GM21390 (cell line): Measurements from ENCODE around the gene OR51I1.

Experiments
- ATAC-seq: cut with Tn5 transposase; IDR thresholded peaks from one replicate; pipeline ENCODE4 v1.9.1; 2021; ENCODE audit not compliant: unreplicated experiment

The OR51I1 gene, protein sequence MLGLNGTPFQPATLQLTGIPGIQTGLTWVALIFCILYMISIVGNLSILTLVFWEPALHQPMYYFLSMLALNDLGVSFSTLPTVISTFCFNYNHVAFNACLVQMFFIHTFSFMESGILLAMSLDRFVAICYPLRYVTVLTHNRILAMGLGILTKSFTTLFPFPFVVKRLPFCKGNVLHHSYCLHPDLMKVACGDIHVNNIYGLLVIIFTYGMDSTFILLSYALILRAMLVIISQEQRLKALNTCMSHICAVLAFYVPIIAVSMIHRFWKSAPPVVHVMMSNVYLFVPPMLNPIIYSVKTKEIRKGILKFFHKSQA

DNA sequence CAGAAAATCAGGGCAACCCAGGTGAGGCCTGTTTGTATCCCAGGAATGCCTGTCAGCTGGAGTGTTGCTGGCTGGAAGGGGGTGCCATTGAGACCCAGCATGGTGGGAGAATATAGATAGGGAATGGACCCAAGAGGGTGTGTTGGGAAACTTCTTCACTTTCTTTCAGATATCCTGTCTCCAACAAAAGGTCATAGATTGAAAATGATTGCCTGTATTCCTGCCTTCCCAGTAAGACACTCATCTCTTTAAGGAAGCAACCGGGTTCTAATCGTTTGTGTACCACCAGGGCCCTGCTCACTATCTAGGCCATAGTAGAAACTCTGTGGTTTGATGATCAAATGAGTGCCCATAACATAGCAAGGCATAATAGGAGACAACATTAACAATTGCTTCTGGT, at the start of gene OR51I1:
OR51I1 (minus strand) TSS at position 101 of the 400 bp plus-strand sequence; CDS start at position 101, 0 bp downstream.
- no peak for ATAC-seq

DNA sequence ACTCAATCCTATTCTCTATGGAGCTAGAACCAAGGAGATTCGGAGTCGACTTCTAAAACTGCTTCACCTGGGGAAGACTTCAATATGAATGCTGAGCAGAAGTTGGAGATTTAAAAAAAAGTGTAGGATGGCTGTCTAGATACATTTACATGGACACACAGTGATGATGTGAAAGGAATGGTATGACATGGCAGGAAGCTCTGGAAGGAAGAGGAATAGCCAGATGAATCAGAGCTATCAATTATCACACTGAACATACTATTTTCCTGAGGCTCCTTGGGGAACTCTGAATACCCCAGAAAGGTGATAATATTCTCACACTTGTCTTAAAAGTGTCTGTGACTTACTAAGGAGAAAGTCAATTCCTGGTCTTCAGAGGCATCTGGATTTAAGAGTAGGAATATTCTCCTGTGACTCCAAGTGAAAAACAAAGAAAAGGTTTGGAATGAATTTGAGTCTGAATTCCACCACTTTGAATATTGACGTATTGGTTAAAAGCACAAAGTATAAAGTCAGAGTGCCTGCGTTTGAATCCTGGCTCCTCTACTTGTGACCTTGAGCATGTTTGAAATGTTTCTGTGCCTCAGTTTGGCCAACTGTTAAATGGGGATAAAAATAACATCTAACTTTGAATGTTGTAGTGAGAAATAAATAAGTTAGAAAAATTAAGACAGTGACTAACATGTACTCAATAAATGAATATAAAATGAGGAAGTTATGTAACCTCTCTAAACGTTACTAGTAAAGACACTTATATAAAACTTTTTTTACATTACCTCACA, 48.5 kb upstream of the OR51I1 start:
- ATAC-seq: no peak

DNA sequence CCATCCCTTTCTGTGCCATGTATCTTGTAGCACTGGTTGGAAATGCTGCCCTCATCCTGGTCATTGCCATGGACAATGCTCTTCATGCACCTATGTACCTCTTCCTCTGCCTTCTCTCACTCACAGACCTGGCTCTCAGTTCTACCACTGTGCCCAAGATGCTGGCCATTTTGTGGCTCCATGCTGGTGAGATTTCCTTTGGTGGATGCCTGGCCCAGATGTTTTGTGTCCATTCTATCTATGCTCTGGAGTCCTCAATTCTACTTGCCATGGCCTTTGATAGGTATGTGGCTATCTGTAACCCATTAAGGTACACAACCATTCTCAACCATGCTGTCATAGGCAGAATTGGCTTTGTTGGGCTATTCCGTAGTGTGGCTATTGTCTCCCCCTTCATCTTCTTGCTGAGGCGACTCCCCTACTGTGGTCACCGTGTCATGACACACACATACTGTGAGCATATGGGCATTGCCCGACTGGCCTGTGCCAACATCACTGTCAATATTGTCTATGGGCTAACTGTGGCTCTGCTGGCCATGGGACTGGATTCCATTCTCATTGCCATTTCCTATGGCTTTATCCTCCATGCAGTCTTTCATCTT, 47.6 kb upstream of the OR51I1 start:
- ATAC-seq: no peak

DNA sequence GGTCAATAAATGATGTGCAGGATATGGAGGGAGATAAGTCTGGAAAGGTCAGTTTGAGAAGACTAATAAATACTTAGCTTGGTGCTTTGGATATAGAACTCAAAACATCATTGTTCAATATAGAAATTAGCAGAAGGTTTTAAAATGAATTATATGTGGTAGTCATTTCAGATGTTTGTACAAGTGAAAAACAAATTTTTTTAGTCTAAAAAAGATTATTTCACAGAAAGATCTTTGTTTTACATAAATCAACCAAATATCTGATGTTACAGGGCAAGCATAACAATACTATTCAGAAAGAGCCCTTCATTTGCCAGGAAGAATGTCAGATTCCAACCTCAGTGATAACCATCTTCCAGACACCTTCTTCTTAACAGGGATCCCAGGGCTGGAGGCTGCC, 47.1 kb upstream of the OR51I1 start, which contains the start of gene OR52D1:
OR52D1 (plus strand) TSS at position 301 of the 400 bp plus-strand sequence; CDS start at position 323, 22 bp downstream.
- no peak for ATAC-seq

DNA sequence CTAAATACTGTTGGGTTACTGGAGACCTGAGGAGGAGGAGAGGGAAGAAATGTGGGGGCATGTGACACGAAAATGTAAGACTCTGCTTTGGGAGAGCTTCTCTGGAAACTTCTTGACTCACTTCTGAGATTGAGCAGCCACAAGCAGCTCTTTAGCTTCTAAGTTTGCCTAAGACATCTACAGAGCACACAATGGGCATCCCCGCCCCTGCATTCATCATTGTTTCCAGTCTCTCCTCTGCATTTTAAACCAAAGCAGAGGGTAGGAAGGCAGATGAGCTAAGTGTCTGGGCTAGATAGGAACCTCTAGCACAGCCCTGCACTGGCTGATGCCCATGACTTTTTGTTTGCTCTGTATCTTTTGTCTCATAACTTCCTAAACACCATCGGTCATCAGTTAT, 45.1 kb upstream of the OR51I1 start:
- ATAC-seq: no peak

DNA sequence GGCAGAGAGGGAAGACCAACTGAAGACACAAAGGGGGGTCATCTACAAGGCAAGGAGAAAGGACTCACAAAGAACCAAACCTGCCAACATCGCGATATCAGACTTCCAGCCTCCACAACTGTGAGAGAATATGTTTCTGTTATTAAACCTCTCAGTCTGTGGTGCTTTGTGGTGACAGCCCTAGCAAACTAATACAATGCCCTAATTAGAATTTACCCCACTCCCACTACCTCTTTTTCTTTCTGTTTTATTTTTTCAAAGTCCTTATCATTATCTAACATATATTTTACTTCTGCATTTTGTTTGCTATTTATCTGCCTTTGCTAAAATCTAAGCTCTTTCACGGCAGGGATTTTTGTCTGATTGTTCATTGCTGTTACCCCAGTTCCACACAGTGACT, 44.7 kb upstream of the OR51I1 start:
- ATAC-seq: no peak

DNA sequence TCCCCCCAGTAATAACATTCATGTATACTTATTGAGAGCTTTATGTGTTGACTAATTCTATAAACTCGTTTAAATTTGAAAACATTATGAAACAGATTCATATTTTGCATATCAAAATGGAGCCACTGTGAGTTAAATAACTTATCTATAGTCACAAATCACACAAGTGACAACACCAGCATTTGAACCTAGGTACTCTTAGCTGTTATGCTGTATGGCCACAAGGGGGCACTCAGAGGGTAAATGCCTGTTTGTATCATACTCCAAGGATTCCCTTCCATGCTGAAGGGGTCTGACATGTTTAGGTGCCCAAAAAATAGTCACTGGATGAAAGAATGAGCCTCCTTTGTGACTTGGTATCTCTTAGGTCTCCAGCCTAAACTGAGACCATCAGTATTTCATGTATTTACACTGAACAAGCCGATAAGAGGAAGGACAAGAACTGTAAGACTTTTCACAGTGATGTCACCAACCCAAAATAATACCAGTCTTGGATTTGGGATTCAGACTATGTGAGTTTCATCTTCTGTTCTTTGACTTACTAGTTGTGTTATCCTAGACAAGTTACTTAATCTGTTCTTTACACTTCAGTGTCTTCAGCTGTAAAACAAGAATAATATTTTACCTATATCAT, 35.0 kb upstream of the OR51I1 start:
- ATAC-seq: peak; percentile 95

DNA sequence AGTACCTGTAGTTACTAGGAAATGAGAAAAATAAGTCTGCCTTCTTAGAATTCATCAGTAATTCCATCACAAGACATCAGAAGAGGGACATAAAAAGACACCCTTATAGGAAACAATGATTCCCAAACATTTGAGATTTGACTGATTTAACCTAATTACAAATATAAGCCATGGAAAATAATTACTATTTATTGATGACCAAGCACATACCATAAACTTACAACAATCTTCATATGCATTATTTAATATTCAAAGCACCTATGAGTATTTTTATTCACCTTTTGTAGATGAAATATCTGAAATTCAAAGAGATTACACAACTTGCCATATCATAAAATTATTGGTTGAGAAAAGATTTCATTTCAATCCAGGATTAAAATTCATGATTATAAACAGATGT, 32.6 kb upstream of the OR51I1 start:
- no peak for ATAC-seq

DNA sequence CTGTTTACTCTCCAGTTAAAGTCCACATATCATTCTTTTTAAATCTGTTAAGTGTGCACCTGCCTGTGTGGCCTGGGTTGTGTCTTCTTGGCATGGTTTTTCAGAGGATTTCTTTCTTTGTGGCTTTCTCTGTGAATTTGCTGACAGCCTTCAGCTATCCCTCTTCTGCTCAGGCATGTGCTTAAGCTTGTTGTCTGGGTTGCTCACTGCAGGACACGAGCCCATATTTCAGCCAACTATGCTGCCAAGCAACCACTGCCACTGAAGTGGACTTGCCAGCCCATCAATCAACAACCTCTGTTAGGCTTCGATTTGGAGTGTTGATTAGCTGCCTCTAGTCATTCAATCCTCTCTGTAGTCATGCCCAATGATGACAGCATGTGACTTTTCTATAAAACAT, 26.2 kb upstream of the OR51I1 start:
- ATAC-seq: no peak

DNA sequence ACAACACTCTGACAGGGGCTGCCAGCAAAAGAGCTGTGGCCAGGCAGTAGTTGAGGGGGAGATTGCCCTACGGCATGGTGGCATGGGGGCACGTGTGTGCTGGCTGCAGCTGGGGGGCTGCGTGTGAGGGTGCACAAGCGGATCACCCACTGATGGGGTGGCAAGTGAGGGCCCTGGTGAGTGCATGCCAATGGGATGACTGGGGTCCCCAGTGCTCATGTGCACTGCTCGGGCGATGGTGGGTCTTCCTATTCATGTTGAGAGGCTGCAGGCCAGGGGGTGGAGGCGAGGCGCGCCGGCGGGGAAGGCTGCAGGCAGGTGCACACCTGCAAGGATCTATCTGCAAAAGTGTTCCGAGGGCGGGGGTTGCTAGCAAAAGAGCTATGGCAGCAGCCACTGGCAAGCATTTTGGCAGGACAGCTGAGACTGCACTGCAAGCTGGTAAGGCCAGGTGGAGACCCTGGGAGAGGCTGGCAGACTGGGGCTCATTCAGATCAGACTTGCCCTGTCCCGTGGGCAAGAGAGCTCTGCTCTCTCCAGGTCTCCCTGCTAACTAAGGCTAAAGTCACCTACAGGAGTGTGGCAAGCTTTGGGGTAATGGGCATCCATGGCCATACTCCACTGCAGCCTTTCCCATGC, 19.8 kb upstream of the OR51I1 start:
- no peak for ATAC-seq

DNA sequence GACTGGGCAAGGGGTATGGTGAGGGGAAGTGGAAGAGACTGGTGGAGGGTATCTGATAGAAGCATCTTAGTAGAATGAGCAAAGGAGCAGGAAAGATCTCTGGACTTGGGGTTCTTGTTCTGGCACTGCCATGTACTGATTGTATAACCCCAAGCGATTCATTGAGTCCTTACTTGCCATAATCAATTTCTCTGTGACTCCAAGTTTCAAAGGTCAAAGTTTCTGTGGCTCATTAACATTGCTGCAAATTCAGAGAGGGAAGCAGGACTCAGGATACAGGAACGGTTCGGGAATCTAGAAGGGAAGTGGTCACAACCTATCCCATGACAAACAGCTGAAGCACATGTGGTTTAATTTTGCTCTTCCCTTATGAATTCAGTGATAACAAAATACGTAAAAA, 8.1 kb upstream of the OR51I1 start:
- no peak for ATAC-seq

DNA sequence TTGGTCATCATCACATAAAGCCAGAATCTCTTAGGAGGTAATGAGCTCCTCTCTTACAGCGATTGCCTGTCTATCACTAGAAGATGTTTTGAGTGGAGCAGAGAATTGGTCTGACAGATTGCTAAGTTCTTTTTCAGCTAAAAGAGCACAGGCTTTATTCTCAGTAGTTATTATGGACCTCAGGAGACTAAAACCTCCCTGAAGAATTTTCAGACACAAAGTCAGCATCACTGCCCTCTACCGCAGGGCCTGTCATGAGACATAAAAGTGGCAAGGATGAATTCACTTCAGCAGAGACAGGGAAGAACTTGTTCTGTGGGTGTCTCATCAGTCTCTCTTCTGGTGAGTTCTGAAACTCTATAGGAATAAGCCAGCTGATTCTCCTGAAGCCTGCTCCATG, 7.7 kb upstream of the OR51I1 start, which contains the start of gene OR51I2:
OR51I2 (plus strand) TSS at position 301 of the 400 bp plus-strand sequence. CDS start 4,166 bp downstream, outside the sequence.
- no peak for ATAC-seq

DNA sequence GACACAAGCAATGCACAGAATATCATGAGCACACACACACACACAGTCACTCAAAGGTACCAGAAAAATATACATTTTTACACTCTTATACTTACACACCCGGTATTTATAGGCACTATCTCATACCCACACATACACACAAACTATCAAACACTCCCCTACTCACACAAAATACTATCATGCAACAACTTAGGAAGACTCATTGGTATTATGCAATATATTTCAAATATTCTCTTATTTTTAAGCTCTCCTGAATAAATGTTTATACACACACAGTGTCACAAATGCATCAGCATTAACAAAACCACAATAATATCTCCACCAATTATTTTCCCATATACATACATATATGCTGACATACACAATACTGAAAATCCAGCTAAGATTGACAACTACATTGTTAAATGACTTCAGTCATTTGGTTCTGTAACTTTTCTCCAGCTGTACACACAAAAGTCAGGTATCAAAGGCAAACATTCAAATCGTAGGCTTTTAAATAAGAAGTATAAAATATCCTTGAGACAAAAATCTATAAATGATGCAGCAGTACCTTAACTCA, 2.6 kb upstream of the OR51I1 start:
- ATAC-seq: no peak

DNA sequence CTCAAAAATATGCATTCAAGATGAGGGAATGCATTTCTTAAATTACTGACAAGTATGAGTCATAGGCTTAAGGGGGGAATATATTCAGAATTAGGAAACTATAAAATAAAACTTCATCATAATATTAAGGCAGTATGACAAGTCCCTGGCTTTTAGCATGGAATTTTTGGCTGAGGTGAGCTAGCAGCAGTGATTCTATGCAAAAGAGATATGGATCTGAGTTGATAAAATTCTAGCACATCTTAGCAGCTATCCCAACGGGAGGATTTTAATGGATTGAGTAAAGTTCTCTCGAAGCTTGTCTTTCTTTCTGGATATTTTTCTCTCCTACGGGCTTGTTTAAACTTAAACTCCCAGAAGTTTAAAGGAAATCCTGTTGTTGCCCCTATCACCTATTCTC, 18.2 kb downstream of the OR51I1 start:
- no peak for ATAC-seq

DNA sequence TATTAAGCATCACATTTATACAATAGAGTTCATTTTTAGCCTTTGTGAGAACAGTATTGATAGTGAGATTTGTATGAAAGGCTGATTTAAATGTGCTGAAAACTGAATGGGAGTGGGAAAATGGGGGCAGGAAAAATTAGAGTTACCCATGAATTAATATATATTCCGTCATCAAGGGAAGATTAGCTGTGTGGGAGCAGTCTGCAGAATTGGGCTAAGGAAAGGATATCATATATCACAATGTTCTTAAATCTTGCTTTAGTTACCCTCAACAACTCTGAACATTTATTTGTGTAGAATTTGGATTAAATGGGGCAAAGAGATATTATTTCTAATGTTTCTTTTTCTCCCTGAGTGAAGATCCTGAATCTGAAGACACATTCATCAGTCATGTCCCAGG, 19.5 kb downstream of the OR51I1 start, which contains the start of gene OR51Q1:
OR51Q1 (plus strand) TSS at position 301 of the 400 bp plus-strand sequence; CDS start at position 391, 90 bp downstream.
- no peak for ATAC-seq

DNA sequence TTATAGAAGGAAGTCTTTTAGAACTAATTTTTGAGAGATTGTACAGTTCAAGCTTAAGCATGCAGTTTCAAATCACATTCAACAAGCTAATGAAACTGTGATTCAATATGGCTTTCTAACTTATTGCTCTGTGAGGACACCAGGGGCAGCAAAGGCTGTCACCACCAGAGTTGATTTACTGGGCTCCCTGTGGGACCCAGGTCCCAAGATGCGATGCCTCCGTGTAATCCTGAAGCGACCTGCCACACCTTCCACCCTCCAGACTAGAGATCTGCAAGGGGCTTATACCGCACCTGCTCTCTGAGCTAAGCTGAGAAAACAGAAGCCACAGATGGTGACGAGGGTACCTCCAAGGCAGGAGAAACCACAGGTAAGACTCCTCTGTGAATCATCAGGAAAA, 20.3 kb downstream of the OR51I1 start:
- no peak for ATAC-seq

DNA sequence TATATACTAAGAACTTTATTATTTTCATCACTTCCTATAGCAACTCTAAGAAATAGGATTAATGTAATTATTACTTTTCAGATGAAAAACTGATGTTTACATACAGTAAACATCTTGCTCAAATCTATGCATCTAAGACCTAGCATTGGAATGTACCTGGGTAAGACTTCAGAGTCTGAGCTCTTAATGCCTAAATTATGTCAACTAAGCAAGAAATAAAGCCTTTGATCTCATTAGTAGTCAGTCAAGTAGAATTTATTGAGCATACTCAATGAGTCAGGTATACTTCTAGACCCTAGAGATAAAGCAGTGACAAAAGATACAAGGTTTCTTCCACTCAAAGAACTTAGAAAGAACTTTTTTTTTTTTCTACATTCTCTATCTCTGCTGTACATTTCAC, 36.1 kb downstream of the OR51I1 start:
- no peak for ATAC-seq

DNA sequence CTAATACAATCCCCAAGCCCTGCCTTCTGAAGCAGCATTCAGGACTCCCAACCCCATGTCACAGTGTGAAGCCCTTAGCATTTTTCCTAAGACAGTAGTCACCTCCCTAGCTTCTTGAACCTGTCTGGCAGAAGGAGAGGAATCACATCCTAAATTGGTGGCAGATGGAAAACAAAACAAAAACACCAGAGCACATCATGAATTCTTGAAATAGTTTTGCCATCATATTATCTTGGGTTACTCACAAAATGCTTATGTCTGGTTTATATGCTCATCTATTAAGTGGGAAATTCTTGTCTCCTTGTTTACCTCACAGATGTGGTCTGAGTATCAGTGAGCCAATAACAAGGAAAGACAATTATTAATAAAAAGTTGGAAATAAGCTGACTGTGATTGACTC, 42.4 kb downstream of the OR51I1 start:
- ATAC-seq: no peak

DNA sequence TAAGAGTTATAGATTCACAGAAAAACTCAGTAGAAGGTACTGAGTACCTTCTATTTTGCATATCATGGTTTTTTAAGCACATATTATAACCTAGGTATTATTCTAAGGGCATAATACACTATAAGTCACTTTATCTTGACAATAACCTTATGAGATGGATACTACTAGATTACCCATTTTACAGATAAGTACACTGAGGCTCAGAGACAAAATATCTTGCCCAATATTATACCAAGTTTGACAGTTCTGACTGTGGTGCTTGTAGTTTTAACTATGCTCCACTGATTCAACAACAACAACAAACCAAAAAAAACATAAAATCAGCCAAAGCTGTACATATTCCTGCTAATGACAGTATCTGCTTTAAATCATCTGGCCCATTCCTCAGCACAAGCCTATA, 47.2 kb downstream of the OR51I1 start:
- no peak for ATAC-seq
